ENCODE measurements around the gene ECHDC3. TPM values are rescaled to one million over a fixed set of nuclear protein-coding genes. Genes with fewer than 3 reads are reported as not detected.

Gene ECHDC3
- total and polyA plus RNA-seq, 2 of the 13 experiments (the other 11 are each of a cell fraction or from before 2014, with no cell fraction given): not detected

DNA sequence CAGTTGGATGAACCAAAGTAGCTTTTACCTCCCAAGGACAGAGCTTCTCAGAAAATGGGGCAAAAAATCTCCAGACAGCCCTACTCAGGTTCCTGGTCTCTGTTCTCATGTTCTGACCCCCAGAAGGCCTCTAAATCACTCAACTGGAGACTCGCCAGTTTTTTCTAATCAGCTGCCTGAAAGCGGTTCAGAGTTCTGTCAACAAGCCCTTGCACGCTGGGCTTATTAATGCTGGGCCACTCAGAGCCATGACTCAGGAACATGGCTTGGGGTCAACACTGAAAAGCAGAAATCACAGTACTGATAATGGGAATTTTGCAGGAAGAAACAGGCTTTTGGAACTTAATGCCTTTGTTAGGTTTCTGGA is 15.3 kb downstream of the ECHDC3 start (continued):
- TF ChIP-seq KIAA2018 (CRISPR knock-in tag; IDR thresholded peaks at IDR 0.05; ENCODE audit: borderline replicate concordance): no peak
- TF ChIP-seq CBX5 (CRISPR knock-in tag; IDR thresholded peaks at IDR 0.05; ENCODE audit: borderline replicate concordance): no peak
- TF ChIP-seq ZNF792 (CRISPR knock-in tag; IDR thresholded peaks at IDR 0.05): 0 out of 2 replicates have a peak, but pooled peaks have one; percentile 25
- TF ChIP-seq SMYD3 (CRISPR knock-in tag; IDR thresholded peaks at IDR 0.05): no peak
- TF ChIP-seq REPIN1 (CRISPR knock-in tag; IDR thresholded peaks at IDR 0.05; ENCODE audit: borderline replicate concordance, low read depth): no peak
- no peak for TF ChIP-seq KLF13 (CRISPR knock-in tag; IDR thresholded peaks at IDR 0.05)
- no peak for TF ChIP-seq ZNF34 (CRISPR knock-in tag; IDR thresholded peaks at IDR 0.05; ENCODE audit: borderline replicate concordance)
- TF ChIP-seq, protein P1, sequence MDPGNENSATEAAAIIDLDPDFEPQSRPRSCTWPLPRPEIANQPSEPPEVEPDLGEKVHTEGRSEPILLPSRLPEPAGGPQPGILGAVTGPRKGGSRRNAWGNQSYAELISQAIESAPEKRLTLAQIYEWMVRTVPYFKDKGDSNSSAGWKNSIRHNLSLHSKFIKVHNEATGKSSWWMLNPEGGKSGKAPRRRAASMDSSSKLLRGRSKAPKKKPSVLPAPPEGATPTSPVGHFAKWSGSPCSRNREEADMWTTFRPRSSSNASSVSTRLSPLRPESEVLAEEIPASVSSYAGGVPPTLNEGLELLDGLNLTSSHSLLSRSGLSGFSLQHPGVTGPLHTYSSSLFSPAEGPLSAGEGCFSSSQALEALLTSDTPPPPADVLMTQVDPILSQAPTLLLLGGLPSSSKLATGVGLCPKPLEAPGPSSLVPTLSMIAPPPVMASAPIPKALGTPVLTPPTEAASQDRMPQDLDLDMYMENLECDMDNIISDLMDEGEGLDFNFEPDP (CRISPR knock-in tag; conservative IDR thresholded peaks at IDR 0.05): no peak
- TF ChIP-seq ZBTB3 (CRISPR knock-in tag; IDR thresholded peaks at IDR 0.05; ENCODE audit: borderline replicate concordance, low read depth): no peak
- no peak for TF ChIP-seq NFE2L2 (IDR thresholded peaks at IDR 0.05; ENCODE audit: low read length)
- TF ChIP-seq, protein P2, sequence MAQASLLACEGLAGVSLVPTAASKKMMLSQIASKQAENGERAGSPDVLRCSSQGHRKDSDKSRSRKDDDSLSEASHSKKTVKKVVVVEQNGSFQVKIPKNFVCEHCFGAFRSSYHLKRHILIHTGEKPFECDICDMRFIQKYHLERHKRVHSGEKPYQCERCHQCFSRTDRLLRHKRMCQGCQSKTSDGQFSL (CRISPR knock-in tag; IDR thresholded peaks at IDR 0.05): no peak
- TF ChIP-seq DR1 (CRISPR knock-in tag; IDR thresholded peaks at IDR 0.05): no peak; the same call in 1 of the 2 replicates
- TF ChIP-seq GFI1 (CRISPR knock-in tag; IDR thresholded peaks at IDR 0.05; ENCODE audit: borderline replicate concordance): peak; percentile 79; the same call in 1 of the 2 replicates
- TF ChIP-seq ZNF20 (CRISPR knock-in tag; IDR thresholded peaks at IDR 0.05): no peak
- no peak for TF ChIP-seq HOXA5 (CRISPR knock-in tag; IDR thresholded peaks at IDR 0.05)
- TF ChIP-seq ZFP82 (CRISPR knock-in tag; IDR thresholded peaks at IDR 0.05; ENCODE audit: borderline replicate concordance): no peak
- TF ChIP-seq, protein P3, sequence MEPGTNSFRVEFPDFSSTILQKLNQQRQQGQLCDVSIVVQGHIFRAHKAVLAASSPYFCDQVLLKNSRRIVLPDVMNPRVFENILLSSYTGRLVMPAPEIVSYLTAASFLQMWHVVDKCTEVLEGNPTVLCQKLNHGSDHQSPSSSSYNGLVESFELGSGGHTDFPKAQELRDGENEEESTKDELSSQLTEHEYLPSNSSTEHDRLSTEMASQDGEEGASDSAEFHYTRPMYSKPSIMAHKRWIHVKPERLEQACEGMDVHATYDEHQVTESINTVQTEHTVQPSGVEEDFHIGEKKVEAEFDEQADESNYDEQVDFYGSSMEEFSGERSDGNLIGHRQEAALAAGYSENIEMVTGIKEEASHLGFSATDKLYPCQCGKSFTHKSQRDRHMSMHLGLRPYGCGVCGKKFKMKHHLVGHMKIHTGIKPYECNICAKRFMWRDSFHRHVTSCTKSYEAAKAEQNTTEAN (CRISPR knock-in tag; conservative IDR thresholded peaks at IDR 0.05): peak; percentile 91
- TF ChIP-seq PRPF4 (IDR thresholded peaks at IDR 0.05; ENCODE audit: low read depth, low read length, poor library complexity, severe bottlenecking): no peak
- TF ChIP-seq, protein P4, sequence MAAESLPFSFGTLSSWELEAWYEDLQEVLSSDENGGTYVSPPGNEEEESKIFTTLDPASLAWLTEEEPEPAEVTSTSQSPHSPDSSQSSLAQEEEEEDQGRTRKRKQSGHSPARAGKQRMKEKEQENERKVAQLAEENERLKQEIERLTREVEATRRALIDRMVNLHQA (CRISPR knock-in tag; IDR thresholded peaks at IDR 0.05): no peak

All from HepG2 (cell line).